Natural killer cell (primary cell): ENCODE data around the gene STK39. TPM values are rescaled to one million over a fixed set of nuclear protein-coding genes. Genes with fewer than 3 reads are reported as not detected.
A peak's percentile ranks its signal among the peaks of the same experiment; 100 is the strongest.

ENCODE experiments used
- ATAC-seq, 3 donors: fragments of 150-1000 bp in 2 of 3; fragments of 200-7000 bp in 1 of 3; cut with Tn5 transposase; 1 replicate in 1 of 3; 2 replicates in 2 of 3; pipeline ENCODE4 v1.10.0; 2021; ENCODE audit warnings: mild to moderate bottlenecking in 2 of 3, moderate library complexity in 2 of 3
- DNase-seq, 2 donors: peaks; one replicate each; pipeline versions ENCODE4 v3.0.0 to v3.0.0-alpha.2; 2013 to 2021; ENCODE audit warnings: mixed read lengths in 1 of 2
- H3K27ac ChIP-seq: one replicate; pipeline ENCODE4 v1.5.1; 2013; ENCODE audit warnings: mild to moderate bottlenecking, low read length
- H3K27me3 ChIP-seq: one replicate; pipeline ENCODE4 v1.6.1; 2013; ENCODE audit warnings: low read length; ENCODE audit not compliant: control insufficient read depth, insufficient read depth
- H3K36me3 ChIP-seq: one replicate; pipeline ENCODE4 v1.6.1; 2013; ENCODE audit warnings: low read length; ENCODE audit not compliant: control insufficient read depth, insufficient read depth
- H3K4me1 ChIP-seq: one replicate; pipeline ENCODE4 v1.6.1; 2013; ENCODE audit warnings: low read length; ENCODE audit not compliant: control insufficient read depth, insufficient read depth
- H3K4me3 ChIP-seq: one replicate; pipeline ENCODE4 v1.5.1; 2013; ENCODE audit warnings: low read length
- H3K9me3 ChIP-seq: one replicate; pipeline ENCODE4 v1.6.1; 2013; ENCODE audit warnings: low read length; ENCODE audit not compliant: control insufficient read depth, insufficient read depth
- H3K27ac Mint-ChIP-seq, 2 donors: one replicate each; pipeline ENCODE4 v1.8.0; 2022; ENCODE audit warnings: mild to moderate bottlenecking in 2 of 2, mixed read lengths in 2 of 2, moderate library complexity in 1 of 2
- H3K27me3 Mint-ChIP-seq, 2 donors: one replicate each; pipeline ENCODE4 v1.8.0; 2022; ENCODE audit warnings: low read depth in 2 of 2, mixed read lengths in 2 of 2
- H3K36me3 Mint-ChIP-seq: one replicate; pipeline ENCODE4 v1.8.0; 2022; ENCODE audit warnings: mixed read lengths
- H3K4me1 Mint-ChIP-seq, 2 donors: one replicate each; pipeline ENCODE4 v1.8.0; 2022; ENCODE audit warnings: mixed read lengths in 2 of 2
- H3K4me3 Mint-ChIP-seq: one replicate; pipeline ENCODE4 v1.8.0; 2022; ENCODE audit warnings: mild to moderate bottlenecking, moderate library complexity, mixed read lengths
- H3K9me3 Mint-ChIP-seq, 2 donors: one replicate each; pipeline ENCODE4 v1.8.0; 2022; ENCODE audit warnings: mixed read lengths in 2 of 2
- WGBS: methylation state at CpG from one replicate; pipeline ENCODE4 v1.1.7; 2013; ENCODE audit warnings: missing lambda C conversion rate; ENCODE audit not compliant: insufficient coverage; 5-methylcytosine and 5-hydroxymethylcytosine counted together
- intact Hi-C: fragments of 100-400 bp; cut with micrococcal nuclease; formaldehyde crosslinking; loops from one replicate; pipeline ENCODE4 v1.14.2; 2022
- total RNA-seq, 4 donors: library from RNA; stranded (reverse); fragments of 120-200 nt in 1 of 4; gene quantifications; one replicate each; pipeline versions ENCODE4 v1.2.3 to v1.2.4, GENCODE V29; 2013 to 2022
- TF ChIP-seq, protein P1 (sequence below): fragments of 200-600 bp; IDR thresholded peaks from one replicate; pipeline ENCODE4 v1.8.0; 2022; ENCODE audit warnings: antibody characterized with exemption

Gene STK39
- total RNA-seq, 3 donors from 2014 or later (not counting 1 experiment from before 2014, with no cell fraction given): 53.3 to 79.3 (median 66.6) TPM

GRCh38 chr2:168254158-168254935 lies 7.0 kb upstream of the STK39 start:
- 100% methylated on average over 3 of the region's 3 CpGs for WGBS
- TF ChIP-seq, protein P1, sequence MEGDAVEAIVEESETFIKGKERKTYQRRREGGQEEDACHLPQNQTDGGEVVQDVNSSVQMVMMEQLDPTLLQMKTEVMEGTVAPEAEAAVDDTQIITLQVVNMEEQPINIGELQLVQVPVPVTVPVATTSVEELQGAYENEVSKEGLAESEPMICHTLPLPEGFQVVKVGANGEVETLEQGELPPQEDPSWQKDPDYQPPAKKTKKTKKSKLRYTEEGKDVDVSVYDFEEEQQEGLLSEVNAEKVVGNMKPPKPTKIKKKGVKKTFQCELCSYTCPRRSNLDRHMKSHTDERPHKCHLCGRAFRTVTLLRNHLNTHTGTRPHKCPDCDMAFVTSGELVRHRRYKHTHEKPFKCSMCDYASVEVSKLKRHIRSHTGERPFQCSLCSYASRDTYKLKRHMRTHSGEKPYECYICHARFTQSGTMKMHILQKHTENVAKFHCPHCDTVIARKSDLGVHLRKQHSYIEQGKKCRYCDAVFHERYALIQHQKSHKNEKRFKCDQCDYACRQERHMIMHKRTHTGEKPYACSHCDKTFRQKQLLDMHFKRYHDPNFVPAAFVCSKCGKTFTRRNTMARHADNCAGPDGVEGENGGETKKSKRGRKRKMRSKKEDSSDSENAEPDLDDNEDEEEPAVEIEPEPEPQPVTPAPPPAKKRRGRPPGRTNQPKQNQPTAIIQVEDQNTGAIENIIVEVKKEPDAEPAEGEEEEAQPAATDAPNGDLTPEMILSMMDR: no peak
- Mint-ChIP-seq H3K9me3 (peaks cover 2% of the 10 kb centered on the region in 2 donors), H3K4me3 (no peak overlapping the region), H3K27ac (peak overlapping the region; percentile 47 to 85), H3K27me3 (no peaks in the 10 kb centered on the region), H3K36me3 (peaks cover 10% of the 10 kb centered on the region), H3K4me1 (peaks cover 27 to 35% of the 10 kb centered on the region in 2 donors)
- intact Hi-C loops: no loop called here
- H3K9me3 ChIP-seq: peaks cover 12% of the 10 kb centered on the region
- no peaks in the 10 kb centered on the region for H3K27me3 ChIP-seq
- ATAC-seq: no peak
- no peak overlapping the region for H3K27ac ChIP-seq
- peaks cover 10% of the 10 kb centered on the region for H3K4me1 ChIP-seq
- no peak for DNase-seq
- no peak overlapping the region for H3K4me3 ChIP-seq
- no peaks in the 10 kb centered on the region for H3K36me3 ChIP-seq

DNA sequence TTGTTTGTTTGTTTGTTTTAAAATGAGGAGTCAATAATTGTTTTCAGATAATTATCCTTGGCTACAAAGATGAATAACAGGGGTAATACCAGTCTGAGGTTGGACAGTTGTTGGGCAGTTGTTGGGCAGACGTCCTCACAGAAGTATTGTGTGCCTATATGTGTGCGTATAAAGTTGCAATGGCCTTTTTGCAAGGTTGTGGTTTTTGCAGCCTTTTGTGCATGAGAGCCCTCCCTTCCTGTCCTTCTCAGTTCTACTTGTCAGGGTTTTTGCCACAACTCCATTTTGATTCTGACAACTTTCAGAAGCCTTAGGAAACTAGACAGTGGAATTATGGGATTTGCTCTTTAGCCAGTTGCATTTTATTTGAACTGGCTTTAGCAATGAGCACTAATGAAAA lies 6.0 kb upstream of the STK39 start:
- no peaks in the 10 kb centered on the region for H3K27me3 Mint-ChIP-seq
- Histone ChIP-seq H3K36me3 (no peaks in the 10 kb centered on the region), H3K4me1 (peaks cover 11% of the 10 kb centered on the region), H3K27me3 (no peaks in the 10 kb centered on the region), H3K9me3 (peaks cover 2% of the 10 kb centered on the region), H3K4me3 (no peak overlapping the region), H3K27ac (peak overlapping the region; percentile 50)
- peak; percentile 52 to 83 (median 76) for ATAC-seq
- H3K4me1 Mint-ChIP-seq: peaks cover 30 to 39% of the 10 kb centered on the region in 2 donors
- H3K9me3 Mint-ChIP-seq: no peaks in the 10 kb centered on the region
- no peak for DNase-seq
- H3K4me3 Mint-ChIP-seq: peak overlapping the region; percentile 78
- TF ChIP-seq, protein P1: no peak
- WGBS: 29% methylated on average over 2 of the region's 2 CpGs
- H3K27ac Mint-ChIP-seq: peak overlapping the region; percentile 85 to 88
- peaks cover under 1% of the 10 kb centered on the region for H3K36me3 Mint-ChIP-seq
- intact Hi-C loops: no loop called here

DNA sequence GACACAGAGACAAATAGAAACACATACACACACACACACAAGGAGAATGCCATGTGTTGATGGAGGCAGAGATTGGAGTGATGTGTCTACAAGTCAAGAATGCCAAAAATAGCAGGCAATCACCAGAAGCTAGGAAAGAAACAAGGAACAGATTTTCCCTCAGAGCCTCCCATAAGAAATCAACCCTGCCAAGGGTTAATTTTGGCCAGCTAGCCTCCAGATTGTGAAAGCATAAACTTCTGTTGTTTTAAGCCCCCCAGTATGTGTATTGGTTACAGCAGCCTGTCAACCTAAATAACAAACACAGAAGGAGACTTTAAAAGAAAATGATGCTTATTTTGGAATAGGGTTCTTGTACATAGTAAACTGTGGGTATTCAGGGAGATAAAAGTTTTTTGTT lies 5.6 kb upstream of the STK39 start:
- ATAC-seq (peak in 2 of 3 donors; percentile 18 to 24), DNase-seq (no peak)
- H3K9me3 ChIP-seq: no peaks in the 10 kb centered on the region
- H3K27me3 Mint-ChIP-seq: no peaks in the 10 kb centered on the region
- H3K4me3 ChIP-seq: no peak overlapping the region
- H3K27ac Mint-ChIP-seq: peak overlapping the region; percentile 85 to 88
- H3K27ac ChIP-seq: peak overlapping the region; percentile 50
- H3K4me3 Mint-ChIP-seq: peak overlapping the region; percentile 78
- no peaks in the 10 kb centered on the region for H3K9me3 Mint-ChIP-seq
- TF ChIP-seq, protein P1: no peak
- intact Hi-C loops: no loop called here
- peaks cover 34 to 43% of the 10 kb centered on the region in 2 donors for H3K4me1 Mint-ChIP-seq
- H3K36me3 ChIP-seq: no peaks in the 10 kb centered on the region
- no peaks in the 10 kb centered on the region for H3K27me3 ChIP-seq
- H3K4me1 ChIP-seq: peaks cover 15% of the 10 kb centered on the region
- no peaks in the 10 kb centered on the region for H3K36me3 Mint-ChIP-seq
